Measurements from ENCODE around the gene OR13F1.
"Not testable (repeated sequence)": the region's sequence is repeated elsewhere in the genome, so short reads cannot be mapped to it uniquely, and the experiment has no call there.

Gene OR13F1

GRCh38 chr9:104503440-104503839, 623 bp upstream of the OR13F1 start:
- no peak for DNase-seq (ENCODE audit: low read depth)
- no peak for TF ChIP-seq CTCF (IDR thresholded peaks at IDR 0.05; ENCODE audit: insufficient read depth, low read depth, low read length, missing control alignments)
- H3K4me3 ChIP-seq (ENCODE audit: low read depth, low read length), result no peak overlapping the region

- no peak for TF ChIP-seq CTCF (IDR thresholded peaks at IDR 0.05; ENCODE audit: insufficient read depth, low read depth, low read length, missing control alignments)
- no peak overlapping the region for H3K4me3 ChIP-seq (ENCODE audit: low read depth, low read length)
- DNase-seq (ENCODE audit: low read depth), result no peak
Observed at GRCh38 chr9:104506565-104506964, 2.5 kb downstream of the OR13F1 start.

DNA sequence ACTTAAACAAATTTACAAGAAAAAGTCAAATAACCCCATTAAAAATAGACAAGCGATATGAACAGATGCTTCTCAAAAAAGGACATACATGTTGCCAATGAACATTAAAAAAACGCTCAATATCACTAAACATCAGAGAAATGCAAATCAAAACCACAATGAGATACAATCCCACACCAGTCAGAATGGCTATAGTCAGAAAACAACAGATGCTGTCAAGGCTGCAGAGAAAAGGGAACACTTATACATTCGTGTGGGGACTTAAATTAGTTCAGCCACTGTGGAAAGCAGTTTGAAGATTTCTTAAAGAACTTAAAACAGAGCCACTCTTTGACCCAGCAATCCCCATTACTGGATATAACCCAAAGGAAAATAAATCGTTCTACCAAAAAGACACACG, 10.8 kb downstream of the OR13F1 start:
- no peak overlapping the region for H3K4me3 ChIP-seq (ENCODE audit: low read depth, low read length)
- DNase-seq (ENCODE audit: low read depth), result no peak
- no peak for TF ChIP-seq CTCF (IDR thresholded peaks at IDR 0.05; ENCODE audit: insufficient read depth, low read depth, low read length, missing control alignments)

DNA sequence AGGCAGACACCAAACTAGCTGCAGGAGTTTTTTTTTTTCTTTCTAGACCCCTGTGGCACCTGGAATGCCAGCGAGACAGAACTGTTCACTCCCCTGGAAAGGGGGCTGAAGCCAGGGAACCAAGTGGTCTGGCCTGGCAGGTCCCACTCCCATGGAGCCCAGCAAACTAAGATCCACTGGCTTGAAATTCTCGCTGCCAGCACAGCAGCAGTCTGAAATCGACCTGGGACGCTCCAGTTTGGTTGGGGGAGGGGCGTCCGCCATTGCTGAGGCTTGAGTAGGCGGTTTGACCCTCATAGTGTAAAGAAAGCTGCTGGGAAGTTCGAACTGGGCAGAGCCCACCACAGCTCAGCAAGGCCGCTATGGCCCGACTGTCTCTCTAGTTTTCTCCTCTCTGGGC, 16.2 kb downstream of the OR13F1 start:
- not testable (repeated sequence) for DNase-seq (ENCODE audit: low read depth)

DNA sequence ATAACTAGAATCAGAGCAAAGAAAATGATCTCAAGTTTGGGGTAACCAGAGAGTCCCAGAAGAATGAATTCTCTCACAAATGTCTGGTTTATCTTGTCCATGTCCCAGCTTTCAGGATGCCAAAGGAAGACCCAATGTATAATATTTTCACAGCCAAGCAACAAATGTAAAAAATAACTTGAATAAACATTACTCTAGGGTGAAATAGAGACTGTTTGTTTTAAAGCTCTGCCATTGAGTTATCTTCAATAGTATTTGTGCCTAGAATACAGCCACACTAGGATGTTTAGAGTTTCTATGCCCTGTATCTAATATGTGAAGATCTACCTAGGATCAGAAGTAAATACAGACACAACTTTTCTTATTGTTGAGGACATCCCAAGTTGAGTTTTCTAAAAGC, 23.0 kb downstream of the OR13F1 start, which contains the start of gene OR13C4:
OR13C4 (minus strand) TSS at position 101 of the 400 bp plus-strand sequence; CDS start at position 101, 0 bp downstream.
- TF ChIP-seq CTCF (IDR thresholded peaks at IDR 0.05; ENCODE audit: insufficient read depth, low read depth, low read length, missing control alignments), result no peak
- H3K4me3 ChIP-seq (ENCODE audit: low read depth, low read length), result no peak within 1 kb of the TSS
- DNase-seq (ENCODE audit: low read depth), result no peak

More for the DNA sequence above, 16.2 kb downstream of the OR13F1 start:
- H3K4me3 ChIP-seq (ENCODE audit: low read depth, low read length), result not testable (repeated sequence)

GRCh38 chr9:104536756-104537155, 32.7 kb downstream of the OR13F1 start, which contains the start of gene OR13C3:
Gene OR13C3 (minus strand): TSS chr9:104536856. CDS start chr9:104536723, 133 bp downstream.
- H3K4me3 ChIP-seq (ENCODE audit: low read depth, low read length), result no peak within 1 kb of the TSS
- no peak for DNase-seq (ENCODE audit: low read depth)
- TF ChIP-seq CTCF (IDR thresholded peaks at IDR 0.05; ENCODE audit: insufficient read depth, low read depth, low read length, missing control alignments), result no peak

- H3K4me3 ChIP-seq (ENCODE audit: low read depth, low read length), result no peak overlapping the region
- TF ChIP-seq CTCF (IDR thresholded peaks at IDR 0.05; ENCODE audit: insufficient read depth, low read depth, low read length, missing control alignments), result no peak
- no peak for DNase-seq (ENCODE audit: low read depth)
Observed at GRCh38 chr9:104539275-104539674, 35.2 kb downstream of the OR13F1 start.
